Kidney (tissue), 14 donors: ENCODE measurements around the gene GNG14. TPM values are rescaled to one million over a fixed set of nuclear protein-coding genes. Genes with fewer than 3 reads are reported as not detected.

ENCODE experiments used
- DNase-seq, 5 donors: peaks; one replicate each; pipeline ENCODE4 v3.0.0-alpha.2; 2013 to 2020
- FAIRE-seq: peaks from 2 replicates; lab custom pipeline; 2012; peaks lifted over from hg19 to GRCh38; lab: Jason Lieb, UNC
- H3K27ac ChIP-seq, 2 donors: one replicate each; pipeline ENCODE4 v1.7.0; 2013; ENCODE audit warnings: low read depth in 2 of 2, low read length in 2 of 2, inconsistent platforms in 1 of 2
- H3K27me3 ChIP-seq: one replicate; pipeline ENCODE4 v1.7.1; 2013; ENCODE audit warnings: low read length, inconsistent platforms; ENCODE audit not compliant: control insufficient read depth, insufficient read depth
- H3K36me3 ChIP-seq, 3 donors: one replicate each; pipeline versions ENCODE4 v1.7.0 to v1.7.1; 2013; ENCODE audit warnings: low read length in 3 of 3, control low read depth in 1 of 3, inconsistent platforms in 1 of 3; ENCODE audit not compliant: insufficient read depth in 3 of 3, control insufficient read depth in 2 of 3
- H3K4me1 ChIP-seq, 3 donors: one replicate each; pipeline versions ENCODE4 v1.7.0 to v1.7.1; 2013; ENCODE audit warnings: low read length in 3 of 3, inconsistent platforms in 1 of 3, low read depth in 1 of 3; ENCODE audit not compliant: control insufficient read depth in 2 of 3, insufficient read depth in 2 of 3
- H3K4me3 ChIP-seq, 3 donors: one replicate each; pipeline versions ENCODE4 v1.7.0 to v1.8.1; 2013; ENCODE audit warnings: low read length in 3 of 3, control low read depth in 1 of 3, inconsistent platforms in 1 of 3
- H3K9ac ChIP-seq, 3 donors: one replicate each; pipeline versions ENCODE4 v1.7.0 to v1.7.1; 2013; ENCODE audit warnings: low read length in 3 of 3, control low read depth in 1 of 3, inconsistent platforms in 1 of 3
- H3K9me3 ChIP-seq, 3 donors: one replicate each; pipeline versions ENCODE4 v1.7.0 to v1.7.1; 2013; ENCODE audit warnings: low read length in 3 of 3, control low read depth in 1 of 3, inconsistent platforms in 1 of 3; ENCODE audit not compliant: control insufficient read depth in 2 of 3, insufficient read depth in 1 of 3
- CTCF ChIP-seq: IDR thresholded peaks from 3 replicates; pipeline ENCODE4 v1.5.1; 2012; ENCODE audit warnings: mild to moderate bottlenecking, moderate library complexity, borderline replicate concordance; ENCODE audit not compliant: insufficient read depth; ENCODE audit errors: extremely low read depth
- intact Hi-C: fragments of 100-400 bp; cut with DNase I; formaldehyde crosslinking; loops from one replicate; pipeline ENCODE4 v1.11.1; 2022
- polyA plus RNA-seq: library from polyadenylated mRNA; stranded (reverse); fragments of 350-450 nt; fragmentation: Illumina TruSeq; extraction: RNeasy Lipid Tissue Mini Kit (QIAGEN cat#74804); gene quantifications from one replicate; pipeline ENCODE4 v1.2.3, GENCODE V29; 2014; ENCODE audit warnings: low read depth, low replicate concordance; ENCODE audit not compliant: insufficient read depth
- total RNA-seq: library from RNA; stranded (reverse); fragmentation: NEBNext Ultra II Directional; extraction: Animal tissue kit (Norgen Biotek cat#: 25700); gene quantifications from one replicate; pipeline ENCODE4 v1.2.1, GENCODE V29; 2021
- donor health status: control.
- donor health status: control.
- donor health status: control.
- donor health status: control.
- donor health status: control.
- donor health status: DM: yes; HTN: yes; CAD: no.
- donor health status: Normal renal cell carcinoma (clear cell type).

Gene GNG14
- total and polyA plus RNA-seq, 2 donors from 2014 or later = not detected

GRCh38 chr19:12703046-12703445 lies 15.2 kb downstream of the GNG14 start:
- no peak overlapping the region for H3K4me3 ChIP-seq
- H3K4me1 ChIP-seq = no peaks in the 10 kb centered on the region
- peaks cover 2 to 48% (median 23%) of the 10 kb centered on the region in 3 donors for H3K36me3 ChIP-seq
- intact Hi-C loops = no loop called here
- no peaks in the 10 kb centered on the region for H3K27me3 ChIP-seq
- no peak overlapping the region for H3K9ac ChIP-seq
- FAIRE-seq = no peak
- no peaks in the 10 kb centered on the region for H3K9me3 ChIP-seq
- DNase-seq = peak in 3 of 5 donors; percentile 41 to 67 (median 55)
- no peak for TF ChIP-seq CTCF
- H3K27ac ChIP-seq = no peak overlapping the region

- intact Hi-C loops = no loop called here
- H3K4me1 ChIP-seq = no peaks in the 10 kb centered on the region
- FAIRE-seq (no peak), DNase-seq (no peak)
- H3K36me3 ChIP-seq = peaks cover 4 to 58% (median 25%) of the 10 kb centered on the region in 3 donors
- no peak overlapping the region for H3K27ac ChIP-seq
- no peak overlapping the region for H3K9ac ChIP-seq
- H3K27me3 ChIP-seq = no peaks in the 10 kb centered on the region
- TF ChIP-seq CTCF = no peak
- H3K4me3 ChIP-seq = no peak overlapping the region
- no peaks in the 10 kb centered on the region for H3K9me3 ChIP-seq
Measured at GRCh38 chr19:12705169-12705568, 17.4 kb downstream of the GNG14 start.

GRCh38 chr19:12705654-12706331 lies 18.0 kb downstream of the GNG14 start:
- no peaks in the 10 kb centered on the region for H3K4me1 ChIP-seq
- H3K4me3 ChIP-seq = no peak overlapping the region
- no peaks in the 10 kb centered on the region for H3K27me3 ChIP-seq
- peaks cover 4 to 63% (median 28%) of the 10 kb centered on the region in 3 donors for H3K36me3 ChIP-seq
- FAIRE-seq (no peak), DNase-seq (no peak)
- H3K9ac ChIP-seq = no peak overlapping the region
- no peak for TF ChIP-seq CTCF
- H3K9me3 ChIP-seq = no peaks in the 10 kb centered on the region
- intact Hi-C loops = no loop called here
- no peak overlapping the region for H3K27ac ChIP-seq

- no peaks in the 10 kb centered on the region for H3K9me3 ChIP-seq
- TF ChIP-seq CTCF = no peak
- H3K4me1 ChIP-seq = no peaks in the 10 kb centered on the region
- H3K36me3 ChIP-seq = peaks cover 4 to 63% (median 31%) of the 10 kb centered on the region in 3 donors
- DNase-seq = no peak
- no peak for FAIRE-seq
- no peaks in the 10 kb centered on the region for H3K27me3 ChIP-seq
- no peak overlapping the region for H3K27ac ChIP-seq
- intact Hi-C loops = no loop called here
- no peak overlapping the region for H3K9ac ChIP-seq
- no peak overlapping the region for H3K4me3 ChIP-seq
Measured at GRCh38 chr19:12706332-12706718, 18.5 kb downstream of the GNG14 start.
